GM21786 (cell line): Measurements from ENCODE around the gene COL4A1.

Experiments
- ATAC-seq: cut with Tn5 transposase; IDR thresholded peaks from one replicate; pipeline ENCODE4 v1.9.1; 2021; ENCODE audit not compliant: unreplicated experiment

Gene COL4A1

GRCh38 chr13:110277357-110277975 is 29.5 kb downstream of the COL4A1 start:
- ATAC-seq: no peak

- no peak for ATAC-seq
Observed at GRCh38 chr13:110276553-110276950, 30.4 kb downstream of the COL4A1 start.

- no peak for ATAC-seq
Observed at GRCh38 chr13:110275931-110276552, 30.9 kb downstream of the COL4A1 start.

GRCh38 chr13:110274687-110275086 is 32.3 kb downstream of the COL4A1 start:
- no peak for ATAC-seq

- no peak for ATAC-seq
Observed at GRCh38 chr13:110273254-110273653, 33.7 kb downstream of the COL4A1 start.

GRCh38 chr13:110272651-110273050 is 34.3 kb downstream of the COL4A1 start:
- ATAC-seq: no peak

- ATAC-seq: no peak
Observed at GRCh38 chr13:110272227-110272626, 34.7 kb downstream of the COL4A1 start.

- ATAC-seq: no peak
Observed at GRCh38 chr13:110271313-110271712, 35.6 kb downstream of the COL4A1 start.

GRCh38 chr13:110270507-110270906 is 36.5 kb downstream of the COL4A1 start:
- ATAC-seq: no peak

GRCh38 chr13:110269509-110270185 is 37.3 kb downstream of the COL4A1 start:
- ATAC-seq: no peak

GRCh38 chr13:110268576-110269185 is 38.3 kb downstream of the COL4A1 start:
- no peak for ATAC-seq

GRCh38 chr13:110268061-110268460 is 38.9 kb downstream of the COL4A1 start:
- no peak for ATAC-seq

- no peak for ATAC-seq
Observed at GRCh38 chr13:110266983-110267382, 40.0 kb downstream of the COL4A1 start.

GRCh38 chr13:110266431-110266809 is 40.5 kb downstream of the COL4A1 start:
- ATAC-seq: no peak

- no peak for ATAC-seq
Observed at GRCh38 chr13:110265682-110266430, 41.1 kb downstream of the COL4A1 start.

GRCh38 chr13:110265341-110265681 is 41.6 kb downstream of the COL4A1 start:
- no peak for ATAC-seq

GRCh38 chr13:110264685-110265275 is 42.2 kb downstream of the COL4A1 start:
- ATAC-seq: no peak

GRCh38 chr13:110263888-110264287 is 43.1 kb downstream of the COL4A1 start:
- no peak for ATAC-seq

GRCh38 chr13:110263404-110263803 is 43.6 kb downstream of the COL4A1 start:
- no peak for ATAC-seq

- no peak for ATAC-seq
Observed at GRCh38 chr13:110262508-110263291, 44.3 kb downstream of the COL4A1 start.
